Astrocyte (in vitro differentiated cells and primary cell): ENCODE measurements around the gene MLIP.

Source experiments
- EZH2 ChIP-seq: IDR thresholded peaks from 2 replicates; pipeline ENCODE4 v1.6.1; 2012; ENCODE audit warnings: mild to moderate bottlenecking, low read length, inconsistent platforms; ENCODE audit not compliant: insufficient read depth
- TF ChIP-seq, protein P1 (sequence below): IDR thresholded peaks from 2 replicates; pipeline ENCODE4 v1.5.1; 2011; ENCODE audit warnings: low read depth, mild to moderate bottlenecking, inconsistent platforms, low read length, moderate library complexity; ENCODE audit not compliant: insufficient read depth

- TF ChIP-seq, protein P1, sequence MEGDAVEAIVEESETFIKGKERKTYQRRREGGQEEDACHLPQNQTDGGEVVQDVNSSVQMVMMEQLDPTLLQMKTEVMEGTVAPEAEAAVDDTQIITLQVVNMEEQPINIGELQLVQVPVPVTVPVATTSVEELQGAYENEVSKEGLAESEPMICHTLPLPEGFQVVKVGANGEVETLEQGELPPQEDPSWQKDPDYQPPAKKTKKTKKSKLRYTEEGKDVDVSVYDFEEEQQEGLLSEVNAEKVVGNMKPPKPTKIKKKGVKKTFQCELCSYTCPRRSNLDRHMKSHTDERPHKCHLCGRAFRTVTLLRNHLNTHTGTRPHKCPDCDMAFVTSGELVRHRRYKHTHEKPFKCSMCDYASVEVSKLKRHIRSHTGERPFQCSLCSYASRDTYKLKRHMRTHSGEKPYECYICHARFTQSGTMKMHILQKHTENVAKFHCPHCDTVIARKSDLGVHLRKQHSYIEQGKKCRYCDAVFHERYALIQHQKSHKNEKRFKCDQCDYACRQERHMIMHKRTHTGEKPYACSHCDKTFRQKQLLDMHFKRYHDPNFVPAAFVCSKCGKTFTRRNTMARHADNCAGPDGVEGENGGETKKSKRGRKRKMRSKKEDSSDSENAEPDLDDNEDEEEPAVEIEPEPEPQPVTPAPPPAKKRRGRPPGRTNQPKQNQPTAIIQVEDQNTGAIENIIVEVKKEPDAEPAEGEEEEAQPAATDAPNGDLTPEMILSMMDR, result no peak
- no peak for TF ChIP-seq EZH2
These were observed 42.5 kb upstream of the MLIP start for GRCh38 chr6:54068694-54069093.
